Diencephalon (tissue), 1 donor: ENCODE data around the gene TNF. TPM values are rescaled to one million over a fixed set of nuclear protein-coding genes. Genes with fewer than 3 reads are reported as not detected.

Experiments used
- small RNA-seq: library from RNA; depleted of rRNA; stranded (forward); fragments of <200 nt; gene quantifications from one replicate; pipeline ENCODE3, GENCODE V24; 2014
- total RNA-seq: library from RNA; depleted of rRNA; stranded (reverse); fragments of >200 nt; gene quantifications from one replicate; pipeline ENCODE4 v1.2.3, GENCODE V29; 2014

Gene TNF
- total RNA-seq, result 0.23 TPM

DNA sequence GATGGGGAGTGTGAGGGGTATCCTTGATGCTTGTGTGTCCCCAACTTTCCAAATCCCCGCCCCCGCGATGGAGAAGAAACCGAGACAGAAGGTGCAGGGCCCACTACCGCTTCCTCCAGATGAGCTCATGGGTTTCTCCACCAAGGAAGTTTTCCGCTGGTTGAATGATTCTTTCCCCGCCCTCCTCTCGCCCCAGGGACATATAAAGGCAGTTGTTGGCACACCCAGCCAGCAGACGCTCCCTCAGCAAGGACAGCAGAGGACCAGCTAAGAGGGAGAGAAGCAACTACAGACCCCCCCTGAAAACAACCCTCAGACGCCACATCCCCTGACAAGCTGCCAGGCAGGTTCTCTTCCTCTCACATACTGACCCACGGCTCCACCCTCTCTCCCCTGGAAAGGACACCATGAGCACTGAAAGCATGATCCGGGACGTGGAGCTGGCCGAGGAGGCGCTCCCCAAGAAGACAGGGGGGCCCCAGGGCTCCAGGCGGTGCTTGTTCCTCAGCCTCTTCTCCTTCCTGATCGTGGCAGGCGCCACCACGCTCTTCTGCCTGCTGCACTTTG, at the start of gene TNF:
Gene TNF, plus strand, starts transcription at position 231 of the 567 bp plus-strand sequence. Its CDS starts 177 bp downstream, at position 408.

GRCh38 chr6:31528821-31529328, 46.5 kb upstream of the TNF start, which contains the start of gene MCCD1:
MCCD1 (plus strand) TSS chr6:31528962; CDS start chr6:31529015, 53 bp downstream.

DNA sequence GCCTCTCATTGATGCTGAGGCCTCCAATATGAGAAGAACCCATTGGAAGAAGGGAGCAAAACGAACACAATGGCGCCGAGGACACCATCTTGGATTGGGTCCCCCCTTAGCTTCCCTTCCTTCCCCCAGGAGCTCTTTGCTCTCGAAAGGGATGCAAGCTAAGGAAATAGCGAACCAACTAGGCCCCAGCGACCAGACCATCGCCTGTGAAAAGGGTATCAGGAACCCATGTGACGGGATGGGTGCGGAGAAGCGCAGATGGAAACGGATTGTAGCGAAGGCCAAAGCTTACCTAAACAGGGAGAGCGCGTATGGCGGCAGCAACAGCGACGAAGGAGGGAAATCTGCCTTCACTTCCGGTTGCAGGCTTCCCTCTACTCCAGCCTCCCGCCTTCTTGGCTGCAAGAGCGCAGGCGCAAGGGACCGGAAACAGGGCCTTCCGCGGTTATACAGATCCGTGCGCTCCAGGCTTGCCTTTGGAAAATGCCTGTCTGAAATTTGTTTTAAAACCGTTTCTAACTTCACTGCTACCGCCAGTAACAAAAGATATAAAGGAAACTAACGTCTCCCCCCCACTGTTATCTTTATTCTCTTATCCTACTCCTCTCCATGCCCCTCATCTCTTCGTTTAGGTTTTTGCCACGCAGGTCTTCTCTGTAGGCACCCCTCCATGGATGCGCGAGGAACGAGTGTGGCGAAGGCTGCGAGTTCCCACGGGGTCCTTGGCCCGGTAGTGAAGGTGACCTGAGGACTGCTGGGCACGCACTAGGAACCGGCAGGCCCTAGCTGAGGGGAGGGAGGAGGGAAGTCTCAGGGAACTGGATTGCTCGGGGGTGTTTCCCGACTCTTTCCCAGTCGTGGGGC, 33.5 kb upstream of the TNF start, which contains the start of gene DDX39B:
Gene DDX39B, minus strand, starts transcription at position 346 of the 864 bp plus-strand sequence. CDS start 1,471 bp downstream, outside the sequence.

DNA sequence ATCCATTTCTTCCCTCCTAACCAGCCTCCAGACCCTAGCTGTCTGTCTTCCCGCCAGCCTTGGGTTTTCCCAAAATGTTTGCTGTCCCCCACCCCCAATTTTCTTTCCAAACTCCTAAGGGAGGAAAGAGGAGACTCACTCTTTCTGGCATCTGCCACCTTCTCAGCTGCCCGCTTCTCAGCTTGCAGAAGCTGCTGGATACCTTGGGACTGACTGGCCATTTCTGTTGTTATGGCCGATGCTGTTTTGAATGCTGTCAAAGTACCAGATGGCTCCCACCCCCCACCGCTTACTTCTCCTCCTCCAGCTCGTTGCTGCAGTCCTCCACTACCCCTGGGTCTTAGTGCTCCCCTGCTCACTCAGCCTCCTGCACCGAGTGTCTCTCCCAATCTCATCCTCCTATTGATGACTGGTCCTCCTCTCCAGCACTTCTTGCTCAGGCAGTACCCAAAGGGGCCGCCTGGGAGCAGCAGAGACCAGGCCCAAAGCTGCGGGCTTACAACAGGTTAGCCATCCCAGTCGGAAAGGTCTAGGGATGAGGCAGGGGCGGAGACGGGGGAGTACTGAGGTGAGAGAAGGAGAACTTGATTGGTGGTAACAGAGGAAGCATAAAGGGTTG, 28.9 kb upstream of the TNF start, which contains the start of gene ATP6V1G2:
Gene ATP6V1G2, minus strand, starts transcription at position 270 of the 619 bp plus-strand sequence. Its CDS starts 49 bp downstream, at position 221.

DNA sequence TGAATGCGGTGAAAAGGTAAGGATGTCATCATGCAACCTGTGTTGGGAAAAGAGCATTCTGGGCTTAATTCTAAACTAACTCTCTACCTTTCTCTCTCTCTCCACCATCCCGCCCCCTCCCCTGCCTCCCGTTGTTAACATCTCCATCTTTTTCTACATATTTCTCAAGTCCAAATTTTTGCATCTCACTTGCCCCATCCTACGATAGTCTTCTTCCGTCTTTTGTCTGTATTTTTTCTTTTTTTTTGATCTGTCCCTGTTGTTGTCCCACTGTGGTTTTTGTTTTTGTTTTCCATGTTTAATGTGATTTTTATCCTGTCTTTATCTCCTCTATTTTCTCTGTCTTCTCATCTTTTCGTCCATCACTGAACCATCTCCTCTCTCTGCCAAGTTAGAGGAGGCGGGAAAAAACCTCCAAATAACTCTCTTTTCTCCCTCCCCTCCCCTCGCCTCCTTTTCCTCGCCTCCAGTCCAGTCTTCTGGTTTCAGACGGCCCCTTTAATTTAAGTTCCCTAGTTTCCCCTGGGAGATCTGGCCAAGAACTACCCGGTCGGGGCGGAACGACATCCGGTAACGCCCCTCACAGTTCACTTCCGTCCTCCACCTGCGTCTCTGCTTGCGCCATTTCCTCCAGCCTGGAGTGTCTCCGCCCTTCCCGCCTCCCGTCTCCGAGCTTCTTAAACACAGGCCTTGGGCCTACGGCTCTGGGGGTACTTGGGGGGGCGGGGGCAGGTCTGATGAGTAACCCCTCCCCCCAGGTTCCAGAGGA, 28.2 kb upstream of the TNF start, which contains the start of gene NFKBIL1:
Gene NFKBIL1, plus strand, starts transcription at position 651 of the 769 bp plus-strand sequence. Its CDS starts 87 bp downstream, at position 738.

DNA sequence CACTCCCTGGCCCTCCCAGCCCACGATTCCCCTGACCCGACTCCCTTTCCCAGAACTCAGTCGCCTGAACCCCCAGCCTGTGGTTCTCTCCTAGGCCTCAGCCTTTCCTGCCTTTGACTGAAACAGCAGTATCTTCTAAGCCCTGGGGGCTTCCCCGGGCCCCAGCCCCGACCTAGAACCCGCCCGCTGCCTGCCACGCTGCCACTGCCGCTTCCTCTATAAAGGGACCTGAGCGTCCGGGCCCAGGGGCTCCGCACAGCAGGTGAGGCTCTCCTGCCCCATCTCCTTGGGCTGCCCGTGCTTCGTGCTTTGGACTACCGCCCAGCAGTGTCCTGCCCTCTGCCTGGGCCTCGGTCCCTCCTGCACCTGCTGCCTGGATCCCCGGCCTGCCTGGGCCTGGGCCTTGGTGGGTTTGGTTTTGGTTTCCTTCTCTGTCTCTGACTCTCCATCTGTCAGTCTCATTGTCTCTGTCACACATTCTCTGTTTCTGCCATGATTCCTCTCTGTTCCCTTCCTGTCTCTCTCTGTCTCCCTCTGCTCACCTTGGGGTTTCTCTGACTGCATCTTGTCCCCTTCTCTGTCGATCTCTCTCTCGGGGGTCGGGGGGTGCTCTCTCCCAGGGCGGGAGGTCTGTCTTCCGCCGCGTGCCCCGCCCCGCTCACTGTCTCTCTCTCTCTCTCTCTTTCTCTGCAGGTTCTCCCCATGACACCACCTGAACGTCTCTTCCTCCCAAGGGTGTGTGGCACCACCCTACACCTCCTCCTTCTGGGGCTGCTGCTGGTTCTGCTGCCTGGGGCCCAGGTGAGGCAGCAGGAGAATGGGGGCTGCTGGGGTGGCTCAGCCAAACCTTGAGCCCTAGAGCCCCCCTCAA, 3.1 kb upstream of the TNF start, which contains the start of gene LTA:
Gene LTA, plus strand, starts transcription at position 249 of the 871 bp plus-strand sequence. Its CDS starts 454 bp downstream, at position 703.

DNA sequence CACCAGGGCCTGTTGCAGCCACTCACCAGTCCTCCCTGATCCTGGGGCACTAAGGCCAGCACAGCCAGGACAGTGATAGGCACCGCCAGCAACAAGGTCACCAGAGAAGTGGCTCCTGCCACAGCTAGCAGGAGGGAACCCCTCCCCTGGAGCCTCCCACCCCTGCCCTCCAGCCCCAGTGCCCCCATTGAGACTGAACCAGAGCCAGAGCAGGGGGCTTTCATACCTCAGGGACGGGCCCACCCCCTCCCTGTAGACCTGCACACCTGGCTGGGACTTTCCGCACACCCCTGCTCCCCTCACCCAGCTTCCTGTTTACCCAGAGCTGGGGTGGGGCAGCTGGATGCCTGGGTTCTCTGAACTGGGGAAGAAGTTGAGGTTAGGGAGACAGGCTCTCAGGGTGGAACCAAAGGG, 6.9 kb downstream of the TNF start, which contains the start of gene LTB:
Gene LTB, minus strand, starts transcription at position 195 of the 414 bp plus-strand sequence. Its CDS starts 7 bp downstream, at position 188.

DNA sequence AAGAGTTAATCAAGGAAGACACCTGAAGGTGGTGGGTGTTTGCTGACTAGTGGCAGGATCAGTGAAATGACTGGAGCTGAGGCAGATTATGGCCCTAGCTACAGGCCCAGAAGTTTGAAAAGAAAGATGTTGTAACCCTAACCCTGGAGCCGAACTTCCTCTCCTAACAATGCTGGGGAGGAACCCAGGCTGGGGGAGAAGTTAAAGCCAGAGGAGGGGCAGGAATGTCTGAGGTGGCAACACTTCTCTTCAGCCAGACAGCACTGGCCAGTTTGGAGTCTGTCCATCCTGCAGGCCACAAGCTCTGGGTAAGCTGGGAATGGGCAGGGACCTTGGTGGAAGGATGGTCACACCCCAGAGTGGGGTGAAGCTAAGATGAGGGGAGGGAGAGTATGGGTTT, 10.6 kb downstream of the TNF start, which contains the start of gene LST1:
Gene LST1, plus strand, starts transcription at position 270 of the 400 bp plus-strand sequence. CDS start 1,023 bp downstream, outside the sequence.

GRCh38 chr6:31614684-31615578, 39.6 kb downstream of the TNF start, which contains the start of gene AIF1:
AIF1 (plus strand) TSS chr6:31615234; CDS start chr6:31615330, 96 bp downstream.

DNA sequence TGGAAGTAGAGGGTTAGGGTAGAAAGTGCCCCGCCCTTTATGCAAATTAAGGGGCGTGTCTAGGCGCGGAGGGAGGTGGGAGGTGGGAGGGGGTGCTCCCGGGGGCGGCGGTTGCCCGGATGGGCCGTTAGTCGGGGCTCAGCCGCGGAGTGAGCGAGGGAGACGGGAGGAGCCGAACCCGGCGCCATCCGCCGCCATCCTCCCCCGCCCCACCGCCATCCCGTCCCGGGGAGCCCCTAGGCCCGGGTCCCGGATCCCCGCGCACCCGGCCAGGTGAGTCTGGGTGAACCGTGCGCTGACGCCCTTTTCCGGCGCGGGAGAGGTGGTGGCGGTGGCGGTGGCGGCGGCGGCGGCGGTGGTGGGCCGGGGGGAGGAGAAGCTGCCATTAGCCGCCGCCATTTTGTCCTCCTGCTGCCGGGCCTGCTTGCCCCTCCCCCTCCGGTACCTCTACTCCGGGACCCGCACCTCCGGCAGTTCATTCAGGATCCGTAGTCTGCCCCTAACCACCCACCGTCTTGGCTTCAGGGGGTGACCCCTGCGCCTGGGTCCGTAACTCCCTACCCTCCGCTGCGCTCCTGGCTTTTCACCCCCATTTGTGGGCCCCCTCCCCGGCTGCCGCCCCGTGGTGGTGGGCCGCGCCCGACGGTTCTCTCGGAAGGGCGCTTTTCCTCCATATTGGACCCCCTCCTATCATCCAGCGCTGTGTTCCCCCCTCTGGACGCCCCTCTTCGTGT, 45.4 kb downstream of the TNF start, which contains the start of gene PRRC2A:
Gene PRRC2A, plus strand, starts transcription at position 130 of the 734 bp plus-strand sequence. CDS start 2,075 bp downstream, outside the sequence.

Small RNA genes within 50 kb of the gene (small RNA-seq; reads per million reads assigned to genes)
- gene SNORA38 (2.6 reads per million, percentile 89 among the genes with 10 or more reads in this experiment), gene SNORD117 (274 reads per million, percentile 98 among the genes with 10 or more reads in this experiment), gene SNORD84 (not detected), gene UQCRHP1 (not detected)

Other genes starting within 250 kb of the TNF start
- gene HLA-B, start 218.4 kb upstream of the TNF start, total RNA-seq, result 56.7 TPM
- gene MICA, start 172.0 kb upstream of the TNF start, total RNA-seq, result 2.3 TPM
- 0.69 TPM for gene MICB, start 77.4 kb upstream of the TNF start, total RNA-seq
- not detected for gene MCCD1, start 46.6 kb upstream of the TNF start, total RNA-seq
- 303 TPM for gene DDX39B, start 33.6 kb upstream of the TNF start, total RNA-seq
- gene ATP6V1G2, start 29.0 kb upstream of the TNF start, total RNA-seq, result 69.4 TPM
- gene NFKBIL1, start 28.0 kb upstream of the TNF start, total RNA-seq, result 16.1 TPM
- gene LTA, start 3.3 kb upstream of the TNF start, total RNA-seq, result not detected
- gene LTB, start 6.9 kb downstream of the TNF start, total RNA-seq, result 0.46 TPM
- 6.0 TPM for gene LST1, start 10.7 kb downstream of the TNF start, total RNA-seq
- gene NCR3, start 17.4 kb downstream of the TNF start, total RNA-seq, result not detected
- gene AIF1, start 39.7 kb downstream of the TNF start, total RNA-seq, result 22.6 TPM
- gene PRRC2A, start 45.1 kb downstream of the TNF start, total RNA-seq, result 48.0 TPM
- gene BAG6, start 77.1 kb downstream of the TNF start, total RNA-seq, result 174 TPM
- 0.69 TPM for gene APOM, start 80.3 kb downstream of the TNF start, total RNA-seq
- gene C6orf47, start 85.2 kb downstream of the TNF start, total RNA-seq, result 15.9 TPM
- 12.0 TPM for gene GPANK1, start 89.4 kb downstream of the TNF start, total RNA-seq
- gene CSNK2B, start 90.5 kb downstream of the TNF start, total RNA-seq, result 70.1 TPM
- gene LY6G5B, start 94.4 kb downstream of the TNF start, total RNA-seq, result 3.7 TPM
- 2.5 TPM for gene LY6G5C, start 105.5 kb downstream of the TNF start, total RNA-seq
- 47.5 TPM for gene ABHD16A, start 127.8 kb downstream of the TNF start, total RNA-seq
- gene LY6G6F, start 131.3 kb downstream of the TNF start, total RNA-seq, result not detected
- gene LY6G6D, start 139.8 kb downstream of the TNF start, total RNA-seq, result not detected
- not detected for gene LY6G6C, start 146.2 kb downstream of the TNF start, total RNA-seq
- not detected for gene MPIG6B, start 147.8 kb downstream of the TNF start, total RNA-seq
- 86.3 TPM for gene DDAH2, start 153.7 kb downstream of the TNF start, total RNA-seq
- 44.1 TPM for gene CLIC1, start 161.0 kb downstream of the TNF start, total RNA-seq
- gene MSH5, start 164.4 kb downstream of the TNF start, total RNA-seq, result 8.8 TPM
- 2.1 TPM for gene SAPCD1, start 187.1 kb downstream of the TNF start, total RNA-seq
- 0.69 TPM for gene VWA7, start 201.8 kb downstream of the TNF start, total RNA-seq
- gene VARS1, start 220.2 kb downstream of the TNF start, total RNA-seq, result 36.0 TPM
- gene LSM2, start 231.4 kb downstream of the TNF start, total RNA-seq, result 23.3 TPM
- gene HSPA1L, start 239.7 kb downstream of the TNF start, total RNA-seq, result 8.1 TPM
- gene HSPA1A, start 240.0 kb downstream of the TNF start, total RNA-seq, result 190 TPM